Measurements from ENCODE around the gene NEK4.

Gene NEK4

DNA sequence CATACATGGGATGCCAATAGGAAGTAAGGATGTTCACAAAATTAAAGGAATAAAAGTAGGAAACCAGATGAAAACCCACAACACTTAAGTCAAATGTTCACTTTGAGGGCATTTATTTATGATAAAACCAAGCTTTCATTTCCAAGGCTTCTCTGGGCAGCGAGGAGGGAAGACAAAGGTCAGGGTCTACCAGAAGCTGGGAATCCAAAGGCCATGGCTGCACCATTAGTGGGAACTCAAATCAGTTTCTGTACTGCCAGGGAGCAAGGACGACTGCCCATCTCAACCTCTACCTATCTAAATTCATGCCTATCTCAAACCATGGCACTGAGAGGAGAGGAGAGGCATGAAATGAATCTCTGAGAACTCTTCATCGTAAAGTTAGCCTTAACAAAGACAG, 107.6 kb downstream of the NEK4 start:
- DNase-seq (no peak), ATAC-seq (no peak)

DNA sequence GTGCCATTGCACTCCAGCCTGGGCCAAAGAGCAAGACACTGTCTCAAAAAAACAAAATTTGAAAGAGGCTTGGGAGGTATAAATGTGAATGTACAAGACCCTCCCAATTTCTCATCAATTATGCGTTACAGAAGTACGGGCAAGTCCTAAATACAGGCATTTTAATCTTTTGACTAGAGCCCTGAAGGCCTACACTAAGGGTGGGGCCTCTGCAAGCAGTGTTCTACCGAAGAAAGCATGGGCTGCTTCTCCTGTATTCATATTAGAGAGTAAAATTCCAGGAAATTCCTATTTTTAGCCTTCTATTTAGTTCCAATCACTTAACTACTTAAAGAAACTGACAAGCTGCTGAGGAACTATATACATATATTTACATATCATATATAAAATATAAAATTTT, 110.7 kb downstream of the NEK4 start:
- DNase-seq = no peak
- ATAC-seq = no peak
